B cell (primary cell): ENCODE data around the gene TTLL10.

ENCODE experiments used
- CTCF ChIP-seq: fragments of 200-600 bp; IDR thresholded peaks from one replicate; pipeline ENCODE4 v1.8.0; 2022; ENCODE audit warnings: antibody characterized with exemption, mild to moderate bottlenecking
- EZH2 ChIP-seq: IDR thresholded peaks from 2 replicates; pipeline ENCODE4 v1.6.1; 2012; ENCODE audit warnings: borderline replicate concordance, low read depth, mild to moderate bottlenecking, moderate library complexity, low read length; ENCODE audit not compliant: insufficient read depth, poor library complexity, severe bottlenecking

- TF ChIP-seq EZH2 (no peak), CTCF (no peak)
These were observed 32.3 kb upstream of the TTLL10 start for GRCh38 chr1:1141244-1141910.
